H9 (cell line): ENCODE measurements around the gene MGP. TPM values are rescaled to one million over a fixed set of nuclear protein-coding genes. Genes with fewer than 3 reads are reported as not detected.

Experiments
- DNase-seq: peaks from one replicate; pipeline ENCODE4 v3.0.0-alpha.2; 2017
- H2AFZ ChIP-seq: one replicate; pipeline ENCODE4 v1.6.1; 2013; ENCODE audit warnings: mild to moderate bottlenecking, low read length, control low read depth, moderate library complexity
- H2AK5ac ChIP-seq: 2 replicates; pipeline ENCODE4 v1.6.1; 2013; ENCODE audit warnings: low read length, control low read depth, mixed read lengths; ENCODE audit not compliant: insufficient read length
- H2BK120ac ChIP-seq: one replicate; pipeline ENCODE4 v1.6.1; 2013; ENCODE audit warnings: low read depth, mild to moderate bottlenecking, low read length, control low read depth, inconsistent platforms; ENCODE audit not compliant: poor library complexity, severe bottlenecking
- H2BK12ac ChIP-seq: 2 replicates; pipeline ENCODE4 v1.6.1; 2013; ENCODE audit warnings: low read length, control low read depth, mixed read lengths, low read depth; ENCODE audit not compliant: insufficient read length
- H2BK15ac ChIP-seq: 2 replicates; pipeline ENCODE4 v1.6.1; 2013; ENCODE audit warnings: low read depth, low read length, control low read depth
- H2BK20ac ChIP-seq: one replicate; pipeline ENCODE4 v1.6.1; 2013; ENCODE audit warnings: low read depth, mild to moderate bottlenecking, low read length, control low read depth, inconsistent platforms; ENCODE audit not compliant: poor library complexity, severe bottlenecking
- H2BK5ac ChIP-seq: 2 replicates; pipeline ENCODE4 v1.6.1; 2013; ENCODE audit warnings: low read length, control low read depth, mixed read lengths; ENCODE audit not compliant: insufficient read length
- H3K14ac ChIP-seq: 2 replicates; pipeline ENCODE4 v1.6.1; 2013; ENCODE audit warnings: low read length, control low read depth; ENCODE audit not compliant: insufficient read depth
- H3K18ac ChIP-seq: 2 replicates; pipeline ENCODE4 v1.6.1; 2013; ENCODE audit warnings: low read depth, mild to moderate bottlenecking, mixed read lengths, low read length, control low read depth; ENCODE audit not compliant: insufficient read length
- H3K23ac ChIP-seq: 2 replicates; pipeline ENCODE4 v1.6.1; 2013; ENCODE audit warnings: low read length, control low read depth, mixed read lengths, low read depth; ENCODE audit not compliant: insufficient read length
- H3K23me2 ChIP-seq: 2 replicates; pipeline ENCODE4 v1.6.1; 2013; ENCODE audit warnings: low read depth, mild to moderate bottlenecking, mixed read lengths, low read length, control low read depth; ENCODE audit not compliant: insufficient read length, poor library complexity, severe bottlenecking
- H3K27ac ChIP-seq: 2 replicates; pipeline ENCODE4 v1.5.1; 2013; ENCODE audit warnings: low read length, control low read depth, mixed read lengths, low read depth; ENCODE audit not compliant: insufficient read length
- H3K27me3 ChIP-seq: 2 replicates; pipeline ENCODE4 v1.6.1; 2013; ENCODE audit warnings: low read length, control low read depth, inconsistent platforms; ENCODE audit not compliant: insufficient read depth
- H3K4ac ChIP-seq: 2 replicates; pipeline ENCODE4 v1.6.1; 2013; ENCODE audit warnings: low read depth, mild to moderate bottlenecking, control low read depth, inconsistent platforms, low read length, moderate library complexity
- H3K4me1 ChIP-seq: 2 replicates; pipeline ENCODE4 v1.6.1; 2013; ENCODE audit warnings: low read length, control low read depth, inconsistent platforms; ENCODE audit not compliant: insufficient read depth
- H3K4me2 ChIP-seq: 2 replicates; pipeline ENCODE4 v1.6.1; 2013; ENCODE audit warnings: low read length, control low read depth, mixed read lengths; ENCODE audit not compliant: insufficient read length, insufficient read depth
- H3K56ac ChIP-seq: 2 replicates; pipeline ENCODE4 v1.6.1; 2013; ENCODE audit warnings: low read depth, mild to moderate bottlenecking, mixed read lengths, low read length, control low read depth; ENCODE audit not compliant: insufficient read length
- H3K79me1 ChIP-seq: 2 replicates; pipeline ENCODE4 v1.6.1; 2013; ENCODE audit warnings: low read depth, mild to moderate bottlenecking, moderate library complexity, low read length, control low read depth, inconsistent platforms; ENCODE audit not compliant: insufficient read depth, poor library complexity, severe bottlenecking
- H3K79me2 ChIP-seq: 2 replicates; pipeline ENCODE4 v1.6.1; 2013; ENCODE audit warnings: low read length, control low read depth, inconsistent platforms; ENCODE audit not compliant: insufficient read depth
- H3K9ac ChIP-seq: 2 replicates; pipeline ENCODE4 v1.6.1; 2013; ENCODE audit warnings: low read length, control low read depth, mixed read lengths; ENCODE audit not compliant: insufficient read length; ENCODE audit errors: extremely low read depth
- H3K9me3 ChIP-seq: one replicate; pipeline ENCODE4 v1.6.1; 2013; ENCODE audit warnings: low read depth, low read length, inconsistent platforms; ENCODE audit not compliant: control insufficient read depth
- H3T11ph ChIP-seq: one replicate; pipeline ENCODE4 v1.6.1; 2013; ENCODE audit warnings: mild to moderate bottlenecking, low read length, control low read depth, inconsistent platforms
- H4K20me1 ChIP-seq: one replicate; pipeline ENCODE4 v1.6.1; 2013; ENCODE audit not compliant: control insufficient read depth, insufficient read length, insufficient read depth
- H4K5ac ChIP-seq: 2 replicates; pipeline ENCODE4 v1.6.1; 2013; ENCODE audit warnings: low read depth, mild to moderate bottlenecking, mixed read lengths, low read length, control low read depth; ENCODE audit not compliant: insufficient read length
- H4K8ac ChIP-seq: replicated peaks from 2 replicates; pipeline ENCODE4 v1.6.1; 2013; ENCODE audit warnings: low read length, control low read depth, mixed read lengths, low read depth; ENCODE audit not compliant: insufficient read length
- H4K91ac ChIP-seq: 2 replicates; pipeline ENCODE4 v1.6.1; 2013; ENCODE audit warnings: low read depth, mild to moderate bottlenecking, moderate library complexity, mixed read lengths, low read length, control low read depth; ENCODE audit not compliant: insufficient read length
- H3K27ac Mint-ChIP-seq, 3 experiments: 2 replicates in 2 of 3; 3 replicates in 1 of 3; pipeline ENCODE4 v1.8.0; 2020 to 2021; ENCODE audit warnings: mixed read lengths in 3 of 3, mild to moderate bottlenecking in 1 of 3, moderate library complexity in 1 of 3
- H3K27me3 Mint-ChIP-seq: 2 replicates; pipeline ENCODE4 v1.8.0; 2021; ENCODE audit warnings: low read depth, mild to moderate bottlenecking, moderate library complexity, mixed read lengths
- H3K36me3 Mint-ChIP-seq, 3 experiments: 2 replicates in 2 of 3; 3 replicates in 1 of 3; pipeline ENCODE4 v1.8.0; 2020 to 2021; ENCODE audit warnings: low read depth in 3 of 3, mixed read lengths in 3 of 3; ENCODE audit not compliant: insufficient read depth in 1 of 3
- H3K4me1 Mint-ChIP-seq, 2 experiments: 2 replicates each; pipeline ENCODE4 v1.8.0; 2020; ENCODE audit warnings: mixed read lengths in 2 of 2
- H3K4me3 Mint-ChIP-seq, 2 experiments: 2 replicates in 1 of 2; 3 replicates in 1 of 2; pipeline ENCODE4 v1.8.0; 2020 to 2021; ENCODE audit warnings: mild to moderate bottlenecking in 2 of 2, mixed read lengths in 2 of 2, moderate library complexity in 1 of 2
- H3K9me3 Mint-ChIP-seq, 2 experiments: 2 replicates in 1 of 2; 3 replicates in 1 of 2; pipeline ENCODE4 v1.8.0; 2020; ENCODE audit warnings: mild to moderate bottlenecking in 2 of 2, mixed read lengths in 2 of 2, moderate library complexity in 1 of 2
- CTCF ChIP-seq: fragments of 200-600 bp; sonication (generic); conservative IDR thresholded peaks from 3 replicates; pipeline ENCODE4 v1.8.0; 2021; ENCODE audit warnings: antibody characterized with exemption, mild to moderate bottlenecking
- WGBS: extraction: QIAGEN DNeasy Blood & Tissue Kit; methylation state at CpG from one replicate; pipeline ENCODE4 v1.1.7; 2013; ENCODE audit warnings: missing lambda C conversion rate, low lambda C conversion rate, mixed read lengths; ENCODE audit not compliant: insufficient read length; ENCODE audit errors: extremely low coverage; 5-methylcytosine and 5-hydroxymethylcytosine counted together
- total RNA-seq: library from RNA; stranded (reverse); gene quantifications from 2 replicates; pipeline ENCODE4 v1.2.1, GENCODE V29; 2021

The MGP gene
- total RNA-seq, 1 experiment from 2014 or later, result not detected

- no peak overlapping the region for H2BK120ac ChIP-seq
- no peak for DNase-seq
Measured at GRCh38 chr12:14924541-14924940, 38.9 kb upstream of the MGP start.

More at GRCh38 chr12:14924541-14924940, 38.9 kb upstream of the MGP start:
- Histone ChIP-seq H3K9me3 (no peaks in the 10 kb centered on the region), H4K5ac (no peak overlapping the region), H2AK5ac (no peak overlapping the region), H3K79me1 (no peaks in the 10 kb centered on the region), H3K4ac (no peak overlapping the region), H4K8ac (no peak overlapping the region), H2BK5ac (no peak overlapping the region), H3K9ac (no peak overlapping the region), H3K79me2 (no peaks in the 10 kb centered on the region; the same call in 1 of the 2 replicates), H3K27ac (no peak overlapping the region), H4K20me1 (no peaks in the 10 kb centered on the region), H3K18ac (no peak overlapping the region), H3T11ph (no peak overlapping the region), H4K91ac (no peak overlapping the region), H3K14ac (no peak overlapping the region), H3K23me2 (no peaks in the 10 kb centered on the region), H3K56ac (no peak overlapping the region), H2AFZ (no peak overlapping the region), H2BK12ac (no peak overlapping the region), H3K23ac (no peak overlapping the region), H3K4me2 (no peak overlapping the region), H2BK15ac (no peak overlapping the region), H3K4me1 (no peaks in the 10 kb centered on the region), H2BK20ac (no peak overlapping the region), H3K27me3 (no peaks in the 10 kb centered on the region)
- WGBS, result no CpG with 5 or more reads among the region's 3 CpGs
- TF ChIP-seq CTCF, result no peak
- no peaks in the 10 kb centered on the region for H3K36me3 Mint-ChIP-seq
- no peaks in the 10 kb centered on the region for H3K9me3 Mint-ChIP-seq
- no peak overlapping the region for H3K4me3 Mint-ChIP-seq
- no peak overlapping the region for H3K27ac Mint-ChIP-seq
- H3K27me3 Mint-ChIP-seq, result no peaks in the 10 kb centered on the region
- H3K4me1 Mint-ChIP-seq, result peaks cover 7% of the 10 kb centered on the region in 2 experiments
